K562 (cell line): ENCODE results near the gene COA4. TPM values are rescaled to one million over a fixed set of nuclear protein-coding genes. Genes with fewer than 3 reads are reported as not detected.

ENCODE experiments used
- EP400 ChIP-seq: fragments of 450-650 bp; IDR thresholded peaks from 2 replicates; pipeline ENCODE4 v1.6.1; 2017; ENCODE audit warnings: antibody characterized with exemption, mild to moderate bottlenecking, moderate library complexity
- ETV6 ChIP-seq, 3 experiments: fragments of 150-350 bp in 1 of 3; sonication (generic) in 1 of 3; formaldehyde crosslinking in 1 of 3; IDR thresholded peaks; 2 replicates each; pipeline versions ENCODE4 v1.6.1 to v1.8.0; 2014 to 2022; ENCODE audit warnings: borderline replicate concordance in 2 of 3, low read depth in 2 of 3, antibody characterized with exemption in 1 of 3, low read length in 1 of 3, mild to moderate bottlenecking in 1 of 3, missing genetic modification reagents in 1 of 3
- FOXP1 ChIP-seq: sonication (generic); formaldehyde crosslinking; IDR thresholded peaks from 2 replicates; pipeline ENCODE4 v1.8.0; 2022; ENCODE audit warnings: mild to moderate bottlenecking, missing genetic modification reagents
- ZBTB17 ChIP-seq: fragments of 450-650 bp; formaldehyde crosslinking; IDR thresholded peaks from 2 replicates; pipeline ENCODE4 v1.4.0; 2020; ENCODE audit warnings: mild to moderate bottlenecking
- polyA plus RNA-seq, 8 experiments: library from polyadenylated mRNA; depleted of rRNA in 4 of 8; stranded (reverse) in 5 of 8; unstranded in 3 of 8; fragments of >200 nt; fragmentation: Nextera tagmentation in 2 of 8; fragmentation: Illumina TruSeq in 1 of 8; extraction: Ambion mirVana in 2 of 8; extraction: Trizol in 1 of 8; gene quantifications; 2 replicates each; pipeline versions ENCODE4 v1.2.1 to v1.2.3, GENCODE V29; 2011 to 2014; ENCODE audit warnings: inconsistent platforms in 1 of 8, missing spikeins in 1 of 8
- total RNA-seq, 7 experiments: library from RNA; depleted of rRNA in 6 of 7; stranded (reverse); fragments of >200 nt in 6 of 7; fragmentation: Illumina TruSeq in 2 of 7; extraction: Trizol in 2 of 7; gene quantifications; 2 replicates each; pipeline versions ENCODE4 v1.2.1 to v1.2.3, GENCODE V29; 2011 to 2021; ENCODE audit warnings: low replicate concordance in 1 of 7
- TF ChIP-seq, protein P1 (sequence below), 2 experiments: fragments of 450-650 bp in 1 of 2; sonication (generic) in 1 of 2; formaldehyde crosslinking in 1 of 2; IDR thresholded peaks; 2 replicates each; pipeline versions ENCODE4 v1.7.1 to v1.9.0; 2016 to 2022; ENCODE audit warnings: inconsistent platforms in 1 of 2, mild to moderate bottlenecking in 1 of 2, missing genetic modification reagents in 1 of 2

The COA4 gene
- total and polyA plus RNA-seq, 9 of the 15 experiments (the other 6 are each of a cell fraction or from before 2014, with no cell fraction given), result 108 to 255 (median 152) TPM

- TF ChIP-seq, protein P1, sequence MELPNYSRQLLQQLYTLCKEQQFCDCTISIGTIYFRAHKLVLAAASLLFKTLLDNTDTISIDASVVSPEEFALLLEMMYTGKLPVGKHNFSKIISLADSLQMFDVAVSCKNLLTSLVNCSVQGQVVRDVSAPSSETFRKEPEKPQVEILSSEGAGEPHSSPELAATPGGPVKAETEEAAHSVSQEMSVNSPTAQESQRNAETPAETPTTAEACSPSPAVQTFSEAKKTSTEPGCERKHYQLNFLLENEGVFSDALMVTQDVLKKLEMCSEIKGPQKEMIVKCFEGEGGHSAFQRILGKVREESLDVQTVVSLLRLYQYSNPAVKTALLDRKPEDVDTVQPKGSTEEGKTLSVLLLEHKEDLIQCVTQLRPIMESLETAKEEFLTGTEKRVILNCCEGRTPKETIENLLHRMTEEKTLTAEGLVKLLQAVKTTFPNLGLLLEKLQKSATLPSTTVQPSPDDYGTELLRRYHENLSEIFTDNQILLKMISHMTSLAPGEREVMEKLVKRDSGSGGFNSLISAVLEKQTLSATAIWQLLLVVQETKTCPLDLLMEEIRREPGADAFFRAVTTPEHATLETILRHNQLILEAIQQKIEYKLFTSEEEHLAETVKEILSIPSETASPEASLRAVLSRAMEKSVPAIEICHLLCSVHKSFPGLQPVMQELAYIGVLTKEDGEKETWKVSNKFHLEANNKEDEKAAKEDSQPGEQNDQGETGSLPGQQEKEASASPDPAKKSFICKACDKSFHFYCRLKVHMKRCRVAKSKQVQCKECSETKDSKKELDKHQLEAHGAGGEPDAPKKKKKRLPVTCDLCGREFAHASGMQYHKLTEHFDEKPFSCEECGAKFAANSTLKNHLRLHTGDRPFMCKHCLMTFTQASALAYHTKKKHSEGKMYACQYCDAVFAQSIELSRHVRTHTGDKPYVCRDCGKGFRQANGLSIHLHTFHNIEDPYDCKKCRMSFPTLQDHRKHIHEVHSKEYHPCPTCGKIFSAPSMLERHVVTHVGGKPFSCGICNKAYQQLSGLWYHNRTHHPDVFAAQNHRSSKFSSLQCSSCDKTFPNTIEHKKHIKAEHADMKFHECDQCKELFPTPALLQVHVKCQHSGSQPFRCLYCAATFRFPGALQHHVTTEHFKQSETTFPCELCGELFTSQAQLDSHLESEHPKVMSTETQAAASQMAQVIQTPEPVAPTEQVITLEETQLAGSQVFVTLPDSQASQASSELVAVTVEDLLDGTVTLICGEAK (IDR thresholded peaks at IDR 0.05), result peak; percentile 94
- TF ChIP-seq, protein P1 (CRISPR knock-in tag; IDR thresholded peaks at IDR 0.05), result no peak
- TF ChIP-seq FOXP1, result peak; percentile 94
- TF ChIP-seq EP400, result peak; percentile 98
- TF ChIP-seq ZBTB17 (CRISPR knock-in tag), result peak; percentile 61; the same call in 1 of the 2 replicates
- TF ChIP-seq ETV6 (IDR thresholded peaks at IDR 0.05; ENCODE audit: borderline replicate concordance in 1 of 2, low read depth in 2 of 2, low read length in 1 of 2), result peak; percentile 32 to 63; a peak in 2 of 4 replicates
- TF ChIP-seq ETV6 (CRISPR knock-in tag; IDR thresholded peaks at IDR 0.05; ENCODE audit: borderline replicate concordance), result no peak; the same call in 1 of the 2 replicates
Measured at GRCh38 chr11:73876424-73877310, at the start of gene COA4, which contains the start of gene PAAF1 (continued).
